SK-N-SH (cell line): ENCODE results near the gene NANOS1.

ENCODE experiments used
- FOSL2 ChIP-seq: IDR thresholded peaks from 2 replicates; pipeline ENCODE4 v1.4.0; 2012; ENCODE audit warnings: low read depth, mild to moderate bottlenecking, moderate library complexity, borderline replicate concordance
- FOXM1 ChIP-seq: IDR thresholded peaks from 2 replicates; pipeline ENCODE4 v1.4.0; 2012; ENCODE audit warnings: low read depth, mild to moderate bottlenecking
- GABPA ChIP-seq: IDR thresholded peaks from 2 replicates; pipeline ENCODE4 v1.4.0; 2012; ENCODE audit warnings: low read depth, mild to moderate bottlenecking
- NFIC ChIP-seq: IDR thresholded peaks from 2 replicates; pipeline ENCODE4 v1.4.0; 2012; ENCODE audit warnings: borderline replicate concordance
- RAD21 ChIP-seq: IDR thresholded peaks from 2 replicates; pipeline ENCODE4 v1.6.1; 2012; ENCODE audit warnings: mild to moderate bottlenecking, low read length
- TF ChIP-seq, protein P1 (sequence below): fragments of 200-600 bp; sonication (generic); IDR thresholded peaks from 2 replicates; pipeline ENCODE4 v1.6.1; 2017; ENCODE audit warnings: antibody characterized with exemption, mild to moderate bottlenecking, moderate library complexity

- no peak for TF ChIP-seq FOSL2
- no peak for TF ChIP-seq GABPA
- TF ChIP-seq, protein P1, sequence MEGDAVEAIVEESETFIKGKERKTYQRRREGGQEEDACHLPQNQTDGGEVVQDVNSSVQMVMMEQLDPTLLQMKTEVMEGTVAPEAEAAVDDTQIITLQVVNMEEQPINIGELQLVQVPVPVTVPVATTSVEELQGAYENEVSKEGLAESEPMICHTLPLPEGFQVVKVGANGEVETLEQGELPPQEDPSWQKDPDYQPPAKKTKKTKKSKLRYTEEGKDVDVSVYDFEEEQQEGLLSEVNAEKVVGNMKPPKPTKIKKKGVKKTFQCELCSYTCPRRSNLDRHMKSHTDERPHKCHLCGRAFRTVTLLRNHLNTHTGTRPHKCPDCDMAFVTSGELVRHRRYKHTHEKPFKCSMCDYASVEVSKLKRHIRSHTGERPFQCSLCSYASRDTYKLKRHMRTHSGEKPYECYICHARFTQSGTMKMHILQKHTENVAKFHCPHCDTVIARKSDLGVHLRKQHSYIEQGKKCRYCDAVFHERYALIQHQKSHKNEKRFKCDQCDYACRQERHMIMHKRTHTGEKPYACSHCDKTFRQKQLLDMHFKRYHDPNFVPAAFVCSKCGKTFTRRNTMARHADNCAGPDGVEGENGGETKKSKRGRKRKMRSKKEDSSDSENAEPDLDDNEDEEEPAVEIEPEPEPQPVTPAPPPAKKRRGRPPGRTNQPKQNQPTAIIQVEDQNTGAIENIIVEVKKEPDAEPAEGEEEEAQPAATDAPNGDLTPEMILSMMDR, result no peak
- TF ChIP-seq RAD21, result no peak
- TF ChIP-seq FOXM1, result no peak
- TF ChIP-seq NFIC, result no peak
Observed at GRCh38 chr10:119029613-119030420, at the start of gene NANOS1.
